ENCODE measurements around the gene NHS.

The NHS gene

GRCh38 chrX:17622331-17622730 lies 247.3 kb downstream of the NHS start:
- no peak for DNase-seq (ENCODE audit: low spot score)

GRCh38 chrX:17623750-17624149 lies 248.8 kb downstream of the NHS start:
- DNase-seq (ENCODE audit: low spot score): no peak

GRCh38 chrX:17627026-17627425 lies 252.0 kb downstream of the NHS start:
- no peak for DNase-seq (ENCODE audit: low spot score)

- DNase-seq (ENCODE audit: low spot score): no peak
Observed at GRCh38 chrX:17628976-17629375, 254.0 kb downstream of the NHS start.

GRCh38 chrX:17629519-17629918 lies 254.5 kb downstream of the NHS start:
- DNase-seq (ENCODE audit: low spot score): no peak

- no peak for DNase-seq (ENCODE audit: low spot score)
Observed at GRCh38 chrX:17631647-17632046, 256.6 kb downstream of the NHS start.

- peak; percentile 0 for DNase-seq (ENCODE audit: low spot score)
Observed at GRCh38 chrX:17632942-17633341, 257.9 kb downstream of the NHS start.

GRCh38 chrX:17633546-17633945 lies 258.5 kb downstream of the NHS start:
- DNase-seq (ENCODE audit: low spot score): no peak

- no peak for DNase-seq (ENCODE audit: low spot score)
Observed at GRCh38 chrX:17634542-17635207, 259.7 kb downstream of the NHS start.

GRCh38 chrX:17635231-17635630 lies 260.2 kb downstream of the NHS start:
- no peak for DNase-seq (ENCODE audit: low spot score)

GRCh38 chrX:17637235-17637634 lies 262.2 kb downstream of the NHS start:
- DNase-seq (ENCODE audit: low spot score): no peak

- no peak for DNase-seq (ENCODE audit: low spot score)
Observed at GRCh38 chrX:17638731-17639130, 263.7 kb downstream of the NHS start.

- DNase-seq (ENCODE audit: low spot score): no peak
Observed at GRCh38 chrX:17642891-17643290, 267.9 kb downstream of the NHS start.

- DNase-seq (ENCODE audit: low spot score): no peak
Observed at GRCh38 chrX:17643528-17643927, 268.5 kb downstream of the NHS start.

- no peak for DNase-seq (ENCODE audit: low spot score)
Observed at GRCh38 chrX:17644001-17644400, 269.0 kb downstream of the NHS start.

GRCh38 chrX:17654116-17654515 lies 279.1 kb downstream of the NHS start:
- peak; percentile 37 for DNase-seq (ENCODE audit: low spot score)

GRCh38 chrX:17655211-17656034 lies 280.4 kb downstream of the NHS start:
- DNase-seq (ENCODE audit: low spot score): no peak

GRCh38 chrX:17656035-17656418 lies 281.0 kb downstream of the NHS start:
- no peak for DNase-seq (ENCODE audit: low spot score)

- no peak for DNase-seq (ENCODE audit: low spot score)
Observed at GRCh38 chrX:17656556-17656955, 281.6 kb downstream of the NHS start.

GRCh38 chrX:17662391-17662790 lies 287.4 kb downstream of the NHS start:
- no peak for DNase-seq (ENCODE audit: low spot score)

- peak; percentile 1 for DNase-seq (ENCODE audit: low spot score)
Observed at GRCh38 chrX:17668929-17669328, 293.9 kb downstream of the NHS start.

- DNase-seq (ENCODE audit: low spot score): no peak
Observed at GRCh38 chrX:17669458-17669857, 294.5 kb downstream of the NHS start.

- no peak for DNase-seq (ENCODE audit: low spot score)
Observed at GRCh38 chrX:17669891-17670290, 294.9 kb downstream of the NHS start.

- no peak for DNase-seq (ENCODE audit: low spot score)
Observed at GRCh38 chrX:17670874-17671273, 295.9 kb downstream of the NHS start.

All from CD4-positive, alpha-beta T cell treated with Interleukin-2 at 100 ng/mL for 4 hours (primary cell).